SK-N-SH (cell line): ENCODE measurements around the gene CCDC57. TPM values are rescaled to one million over a fixed set of nuclear protein-coding genes. Genes with fewer than 3 reads are reported as not detected.

Source experiments
- CTCF ChIA-PET: fragments of 300-600, 350-600 bp; formaldehyde crosslinking; extraction: SDS; loops from one replicate; lab custom pipeline; 2021; lab: Yijun Ruan, JAX
- POLR2A ChIA-PET: fragments of 350-600 bp; sonication (Branson Sonifier 250); formaldehyde crosslinking; extraction: SDS; loops from one replicate; lab custom pipeline; 2020; ENCODE audit warnings: antibody characterized with exemption, inconsistent platforms; lab: Yijun Ruan, JAX
- DNase-seq: peaks from one replicate; pipeline ENCODE4 v3.0.0; 2012
- H2AFZ ChIP-seq: fragments of 200-600 bp; sonication (generic); 2 replicates; pipeline ENCODE4 v1.8.1; 2016; ENCODE audit warnings: antibody characterized with exemption, mild to moderate bottlenecking, low read depth
- H3F3A ChIP-seq: fragments of 200-600 bp; sonication (generic); replicated peaks from 2 replicates; pipeline ENCODE3; 2016; ENCODE audit warnings: antibody characterized with exemption, mild to moderate bottlenecking; ENCODE audit not compliant: insufficient read depth
- H3K27ac ChIP-seq, 2 experiments: fragments of 200-500 bp in 1 of 2; fragments of 200-600 bp in 1 of 2; sonication (Bioruptor generic) in 1 of 2; sonication (generic), shearing (Covaris generic) in 1 of 2; 2 replicates each; pipeline versions ENCODE4 v1.5.1 to v1.6.1; 2014 to 2016; ENCODE audit warnings: low read depth in 2 of 2, inconsistent platforms in 1 of 2, low read length in 1 of 2, mild to moderate bottlenecking in 1 of 2, mixed read lengths in 1 of 2
- H3K27me3 ChIP-seq: fragments of 200-600 bp; sonication (generic), shearing (Covaris generic); 2 replicates; pipeline ENCODE4 v1.6.1; 2016; ENCODE audit warnings: mixed run types; ENCODE audit not compliant: insufficient read depth
- H3K36me3 ChIP-seq, 2 experiments: fragments of 200-500 bp in 1 of 2; fragments of 200-600 bp in 1 of 2; sonication (Bioruptor generic) in 1 of 2; sonication (generic) in 1 of 2; replicated peaks in 1 of 2; 2 replicates each; pipeline versions ENCODE3 to v1.5.1; 2014 to 2016; ENCODE audit warnings: low read length in 1 of 2, mild to moderate bottlenecking in 1 of 2; ENCODE audit not compliant: insufficient read depth in 2 of 2, control insufficient read depth in 1 of 2
- H3K4me1 ChIP-seq, 2 experiments: fragments of 200-500 bp in 1 of 2; fragments of 200-600 bp in 1 of 2; sonication (Bioruptor generic) in 1 of 2; sonication (generic), shearing (Covaris generic) in 1 of 2; 2 replicates each; pipeline versions ENCODE4 v1.5.1 to v1.6.1; 2014 to 2016; ENCODE audit warnings: low read depth in 1 of 2, low read length in 1 of 2, mixed run types in 1 of 2; ENCODE audit not compliant: insufficient read depth in 2 of 2, control insufficient read depth in 1 of 2
- H3K4me2 ChIP-seq: fragments of 200-600 bp; sonication (generic), shearing (Covaris generic); 2 replicates; pipeline ENCODE4 v1.6.1; 2017; ENCODE audit warnings: mixed run types
- H3K4me3 ChIP-seq, 2 experiments: fragments of 200-500 bp in 1 of 2; fragments of 200-600 bp in 1 of 2; sonication (Bioruptor generic) in 1 of 2; sonication (generic), shearing (Covaris generic) in 1 of 2; 2 replicates each; pipeline versions ENCODE4 v1.5.1 to v1.8.1; 2014 to 2016; ENCODE audit warnings: low read depth in 2 of 2, inconsistent platforms in 1 of 2, low read length in 1 of 2, mild to moderate bottlenecking in 1 of 2, mixed read lengths in 1 of 2, moderate library complexity in 1 of 2
- H3K79me2 ChIP-seq: fragments of 200-600 bp; sonication (generic); 2 replicates; pipeline ENCODE4 v1.8.1; 2017; ENCODE audit warnings: mild to moderate bottlenecking; ENCODE audit not compliant: insufficient read depth
- H3K9ac ChIP-seq: fragments of 200-600 bp; sonication (generic); 2 replicates; pipeline ENCODE4 v1.6.1; 2017; ENCODE audit warnings: mixed run types
- H3K9me2 ChIP-seq: fragments of 200-600 bp; sonication (generic); 2 replicates; pipeline ENCODE4 v1.6.1; 2017; ENCODE audit warnings: mixed run types
- H3K9me3 ChIP-seq: fragments of 200-600 bp; sonication (generic); 2 replicates; pipeline ENCODE4 v1.6.1; 2017; ENCODE audit warnings: mixed run types, mild to moderate bottlenecking, moderate library complexity
- H4K20me1 ChIP-seq: fragments of 200-600 bp; sonication (generic); 2 replicates; pipeline ENCODE4 v1.6.1; 2017; ENCODE audit warnings: mild to moderate bottlenecking, mixed run types; ENCODE audit not compliant: insufficient read depth
- ELF1 ChIP-seq: IDR thresholded peaks from 2 replicates; pipeline ENCODE4 v1.4.0; 2012
- EP300 ChIP-seq, 2 experiments: IDR thresholded peaks; 2 replicates each; pipeline versions ENCODE4 v1.4.0 to v1.6.1; 2012; ENCODE audit warnings: borderline replicate concordance in 1 of 2, low read depth in 1 of 2, low read length in 1 of 2
- EZH2phosphoT487 ChIP-seq: fragments of 200-600 bp; sonication (generic); IDR thresholded peaks from 2 replicates; pipeline ENCODE4 v1.6.1; 2017; ENCODE audit warnings: low read depth, mixed run types, mild to moderate bottlenecking, antibody characterized with exemption, moderate library complexity, borderline replicate concordance
- FOXJ3 ChIP-seq: sonication (generic); formaldehyde crosslinking; IDR thresholded peaks from 2 replicates; pipeline ENCODE4 v1.5.1; 2020; ENCODE audit warnings: mild to moderate bottlenecking, missing genetic modification reagents
- GABPA ChIP-seq: IDR thresholded peaks from 2 replicates; pipeline ENCODE4 v1.4.0; 2012; ENCODE audit warnings: low read depth, mild to moderate bottlenecking
- GATA2 ChIP-seq: sonication (generic); formaldehyde crosslinking; IDR thresholded peaks from 2 replicates; pipeline ENCODE4 v1.5.0; 2020; ENCODE audit warnings: mild to moderate bottlenecking, missing genetic modification reagents
- JUND ChIP-seq: IDR thresholded peaks from 2 replicates; pipeline ENCODE4 v1.4.0; 2012
- MEF2A ChIP-seq: IDR thresholded peaks from 2 replicates; pipeline ENCODE4 v1.4.0; 2012; ENCODE audit warnings: low read depth, borderline replicate concordance
- MXI1 ChIP-seq: IDR thresholded peaks from 2 replicates; pipeline ENCODE4 v1.6.1; 2012; ENCODE audit warnings: mild to moderate bottlenecking, low read depth, low read length, improper control_type of control experiment
- NFIC ChIP-seq: IDR thresholded peaks from 2 replicates; pipeline ENCODE4 v1.4.0; 2012; ENCODE audit warnings: borderline replicate concordance
- NRF1 ChIP-seq: IDR thresholded peaks from 2 replicates; pipeline ENCODE4 v1.6.1; 2012; ENCODE audit warnings: low read depth, mild to moderate bottlenecking, low read length
- POLR2AphosphoS5 ChIP-seq: IDR thresholded peaks from 2 replicates; pipeline ENCODE4 v1.6.1; 2012; ENCODE audit warnings: low read depth, low read length
- RCOR1 ChIP-seq: fragments of 150-350 bp; IDR thresholded peaks from 2 replicates; pipeline ENCODE4 v1.6.1; 2017; ENCODE audit warnings: antibody characterized with exemption, low read length
- RFX5 ChIP-seq: IDR thresholded peaks from 2 replicates; pipeline ENCODE4 v1.6.1; 2012; ENCODE audit warnings: mild to moderate bottlenecking, improper control_type of control experiment, low read length
- SMC3 ChIP-seq: IDR thresholded peaks from 2 replicates; pipeline ENCODE4 v1.6.1; 2012; ENCODE audit warnings: low read depth, low read length, improper control_type of control experiment
- TEAD4 ChIP-seq: IDR thresholded peaks from 2 replicates; pipeline ENCODE4 v1.4.0; 2012; ENCODE audit warnings: mild to moderate bottlenecking, borderline replicate concordance; ENCODE audit not compliant: insufficient read depth
- YY1 ChIP-seq: IDR thresholded peaks from 2 replicates; pipeline ENCODE4 v1.4.0; 2012; ENCODE audit warnings: low read depth, mild to moderate bottlenecking
- WGBS: methylation state at CpG from one replicate; pipeline ENCODE4 v1.1.6; 2017; ENCODE audit warnings: low lambda C conversion rate; 5-methylcytosine and 5-hydroxymethylcytosine counted together
- polyA plus RNA-seq, 3 experiments: library from polyadenylated mRNA; depleted of rRNA; stranded (reverse); fragments of >200 nt; gene quantifications; 2 replicates each; pipeline ENCODE4 v1.2.3, GENCODE V29; 2012
- TF ChIP-seq, protein P1 (sequence below): fragments of 150-350 bp; IDR thresholded peaks from 2 replicates; pipeline ENCODE4 v1.6.1; 2016; ENCODE audit warnings: mild to moderate bottlenecking, low read depth, low read length
- TF ChIP-seq, protein P2 (sequence below): IDR thresholded peaks from 2 replicates; pipeline ENCODE4; 2012
- TF ChIP-seq, protein P3 (sequence below): IDR thresholded peaks from 2 replicates; pipeline ENCODE4 v1.4.0; 2012; ENCODE audit warnings: low read depth, borderline replicate concordance

CCDC57 gene
- polyA plus RNA-seq, 1 of the 3 experiments (the other 2 are of a cell fraction) = 68.6 TPM

DNA sequence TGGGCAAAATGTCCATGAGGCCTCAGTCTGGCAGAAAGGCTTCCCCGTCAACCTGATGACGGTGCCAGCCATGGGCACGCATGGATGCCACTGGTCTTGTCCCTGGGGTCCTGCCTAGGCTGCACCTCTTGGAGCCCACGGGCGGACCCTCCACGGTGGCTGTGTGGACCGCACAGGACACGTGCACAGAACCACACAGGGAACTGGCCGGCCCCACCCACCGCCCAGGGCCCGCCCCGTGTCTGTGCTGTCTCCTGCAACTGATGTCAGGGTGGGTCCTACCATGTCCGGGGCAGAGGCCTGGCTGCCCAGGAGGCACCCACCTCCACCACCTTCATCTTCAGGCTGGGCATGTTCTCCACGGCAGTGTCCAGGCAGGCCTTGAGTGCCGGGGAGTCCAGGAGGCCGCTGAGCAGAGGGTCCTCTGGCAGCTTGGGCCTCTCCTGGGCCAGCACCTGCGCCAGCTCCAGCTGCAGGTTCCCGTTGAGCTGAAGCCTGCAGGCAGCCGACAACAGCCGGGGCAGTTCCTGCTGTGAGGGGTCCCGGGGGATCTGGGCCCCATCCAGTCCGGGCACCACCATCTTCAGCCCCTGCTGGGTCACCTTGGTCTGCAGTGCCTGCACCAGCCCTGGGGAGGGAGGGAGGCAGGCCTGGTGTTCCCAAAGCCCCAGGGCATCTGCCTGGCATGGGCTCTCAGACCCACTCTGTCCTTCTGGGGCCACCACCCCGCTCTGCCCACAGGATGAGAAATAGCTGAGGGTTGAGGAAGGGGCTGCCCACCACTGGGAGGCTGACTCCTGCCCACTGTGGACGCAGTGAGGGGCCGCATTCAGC lies 126.5 kb downstream of the CCDC57 start:
- ChIA-PET CTCF (interaction anchor here (0.7 to 2.3 kb wide), 2 partner anchors 12 to 55 kb away, joined by 4 to 9 read pairs; partner anchors contain the start of genes FASN and RAC3), POLR2A (interaction anchor here (0.7 to 1.2 kb wide), 4 partner anchors 9 to 30 kb away, joined by 3 to 5 read pairs (median 3); no protein-coding TSS in a partner anchor)
- no peaks in the 10 kb centered on the region for H3F3A ChIP-seq
- H3K4me1 ChIP-seq = no peaks in the 10 kb centered on the region
- no peak overlapping the region for H3K4me3 ChIP-seq
- H2AFZ ChIP-seq = no peak overlapping the region
- no peaks in the 10 kb centered on the region for H3K79me2 ChIP-seq
- H3K27me3 ChIP-seq = no peaks in the 10 kb centered on the region
- DNase-seq = no peak
- H3K36me3 ChIP-seq = peaks cover 21 to 98% of the 10 kb centered on the region in 2 experiments
- TF ChIP-seq RCOR1 = no peak
- TF ChIP-seq TEAD4 = no peak
- TF ChIP-seq, protein P1, sequence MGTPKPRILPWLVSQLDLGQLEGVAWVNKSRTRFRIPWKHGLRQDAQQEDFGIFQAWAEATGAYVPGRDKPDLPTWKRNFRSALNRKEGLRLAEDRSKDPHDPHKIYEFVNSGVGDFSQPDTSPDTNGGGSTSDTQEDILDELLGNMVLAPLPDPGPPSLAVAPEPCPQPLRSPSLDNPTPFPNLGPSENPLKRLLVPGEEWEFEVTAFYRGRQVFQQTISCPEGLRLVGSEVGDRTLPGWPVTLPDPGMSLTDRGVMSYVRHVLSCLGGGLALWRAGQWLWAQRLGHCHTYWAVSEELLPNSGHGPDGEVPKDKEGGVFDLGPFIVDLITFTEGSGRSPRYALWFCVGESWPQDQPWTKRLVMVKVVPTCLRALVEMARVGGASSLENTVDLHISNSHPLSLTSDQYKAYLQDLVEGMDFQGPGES = no peak
- no peak for TF ChIP-seq EP300 (IDR thresholded peaks at IDR 0.05; ENCODE audit: borderline replicate concordance in 1 of 2, low read depth in 1 of 2, low read length in 1 of 2)
- TF ChIP-seq EZH2phosphoT487 = no peak
- no peak for TF ChIP-seq ELF1
- no peak for TF ChIP-seq MEF2A
- no peak for TF ChIP-seq YY1
- no peak for TF ChIP-seq NFIC
- TF ChIP-seq POLR2AphosphoS5 = no peak
- TF ChIP-seq SMC3 = no peak
- TF ChIP-seq GABPA = no peak
- no peak for TF ChIP-seq GATA2 (CRISPR knock-in tag)
- no peak for TF ChIP-seq NRF1
- no peak for TF ChIP-seq MXI1
- TF ChIP-seq JUND = no peak
- no peak for TF ChIP-seq RFX5
- TF ChIP-seq, protein P2, sequence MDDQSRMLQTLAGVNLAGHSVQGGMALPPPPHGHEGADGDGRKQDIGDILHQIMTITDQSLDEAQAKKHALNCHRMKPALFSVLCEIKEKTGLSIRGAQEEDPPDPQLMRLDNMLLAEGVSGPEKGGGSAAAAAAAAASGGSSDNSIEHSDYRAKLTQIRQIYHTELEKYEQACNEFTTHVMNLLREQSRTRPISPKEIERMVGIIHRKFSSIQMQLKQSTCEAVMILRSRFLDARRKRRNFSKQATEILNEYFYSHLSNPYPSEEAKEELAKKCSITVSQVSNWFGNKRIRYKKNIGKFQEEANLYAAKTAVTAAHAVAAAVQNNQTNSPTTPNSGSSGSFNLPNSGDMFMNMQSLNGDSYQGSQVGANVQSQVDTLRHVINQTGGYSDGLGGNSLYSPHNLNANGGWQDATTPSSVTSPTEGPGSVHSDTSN = no peak
- TF ChIP-seq FOXJ3 (CRISPR knock-in tag) = no peak
- TF ChIP-seq, protein P3, sequence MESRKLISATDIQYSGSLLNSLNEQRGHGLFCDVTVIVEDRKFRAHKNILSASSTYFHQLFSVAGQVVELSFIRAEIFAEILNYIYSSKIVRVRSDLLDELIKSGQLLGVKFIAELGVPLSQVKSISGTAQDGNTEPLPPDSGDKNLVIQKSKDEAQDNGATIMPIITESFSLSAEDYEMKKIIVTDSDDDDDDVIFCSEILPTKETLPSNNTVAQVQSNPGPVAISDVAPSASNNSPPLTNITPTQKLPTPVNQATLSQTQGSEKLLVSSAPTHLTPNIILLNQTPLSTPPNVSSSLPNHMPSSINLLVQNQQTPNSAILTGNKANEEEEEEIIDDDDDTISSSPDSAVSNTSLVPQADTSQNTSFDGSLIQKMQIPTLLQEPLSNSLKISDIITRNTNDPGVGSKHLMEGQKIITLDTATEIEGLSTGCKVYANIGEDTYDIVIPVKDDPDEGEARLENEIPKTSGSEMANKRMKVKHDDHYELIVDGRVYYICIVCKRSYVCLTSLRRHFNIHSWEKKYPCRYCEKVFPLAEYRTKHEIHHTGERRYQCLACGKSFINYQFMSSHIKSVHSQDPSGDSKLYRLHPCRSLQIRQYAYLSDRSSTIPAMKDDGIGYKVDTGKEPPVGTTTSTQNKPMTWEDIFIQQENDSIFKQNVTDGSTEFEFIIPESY = no peak
- H3K27ac ChIP-seq = no peak overlapping the region
- H4K20me1 ChIP-seq = no peaks in the 10 kb centered on the region
- H3K4me2 ChIP-seq = no peak overlapping the region
- 94% methylated on average over 17 of the region's 25 CpGs for WGBS
- no peaks in the 10 kb centered on the region for H3K9me2 ChIP-seq
- no peaks in the 10 kb centered on the region for H3K9me3 ChIP-seq
- no peak overlapping the region for H3K9ac ChIP-seq
